ENCODE data around the gene TIAM1.

TIAM1 gene

DNA sequence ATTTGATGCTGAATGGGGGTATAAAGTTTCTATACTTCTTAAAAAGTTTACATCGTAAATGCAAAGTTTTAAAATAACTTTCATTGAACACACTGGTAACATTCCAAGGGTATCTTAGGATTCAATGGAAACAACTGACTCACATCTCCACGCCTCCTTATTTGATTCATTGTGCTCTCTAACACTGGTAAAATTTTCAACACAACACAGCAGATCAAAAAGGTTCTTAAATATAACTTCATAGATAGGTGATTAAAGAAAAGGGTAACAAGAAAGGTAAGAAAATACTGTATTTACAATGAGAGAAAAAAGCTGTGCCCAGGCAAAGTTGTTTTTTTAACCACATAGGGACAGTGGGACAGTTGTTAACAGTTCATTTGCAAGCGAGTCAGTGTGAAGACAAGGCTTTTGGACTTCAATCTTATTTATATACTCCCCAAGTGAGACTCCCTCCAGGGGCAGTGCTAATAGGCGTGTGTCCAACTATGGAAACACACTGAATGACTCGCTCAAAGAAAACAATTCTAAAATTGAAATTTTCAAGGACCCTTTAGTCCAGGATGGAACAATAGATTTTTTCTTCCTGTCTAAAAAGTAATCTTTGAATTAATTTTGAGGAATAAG, 140.5 kb downstream of the TIAM1 start:
- H3K79me2 ChIP-seq (ENCODE audit: insufficient read depth, low read length), result no peaks in the 10 kb centered on the region
- H3K4me2 ChIP-seq (ENCODE audit: insufficient read depth, low read length), result no peak overlapping the region
- H3K4me3 ChIP-seq (ENCODE audit: low read depth in 1 of 2, low read length in 2 of 2), result no peak overlapping the region
- H3K9me3 ChIP-seq (ENCODE audit: insufficient read depth, low read length, severe bottlenecking), result no peaks in the 10 kb centered on the region
- no peak overlapping the region for H3K27ac ChIP-seq (ENCODE audit: low read length)
- H3K36me3 ChIP-seq (ENCODE audit: insufficient read depth, low read length), result 0 out of 2 replicates have a peak, but pooled peaks cover 4% of the 10 kb centered on the region
- no peaks in the 10 kb centered on the region for H3K27me3 ChIP-seq (ENCODE audit: insufficient read depth, low read length, poor library complexity)
- H2AFZ ChIP-seq (ENCODE audit: low read depth, low read length), result no peak overlapping the region
- no peaks in the 10 kb centered on the region for H4K20me1 ChIP-seq (ENCODE audit: insufficient read depth, low read length)
- H3K4me1 ChIP-seq (ENCODE audit: insufficient read depth, low read length), result no peaks in the 10 kb centered on the region
- no peak for ATAC-seq (ENCODE audit: insufficient read depth, low read depth)
- H3K9ac ChIP-seq (ENCODE audit: low read depth, low read length), result no peak overlapping the region
- TF ChIP-seq EZH2 (IDR thresholded peaks at IDR 0.05; ENCODE audit: borderline replicate concordance, low read depth, low read length, severe bottlenecking), result no peak
- TF ChIP-seq CTCF (IDR thresholded peaks at IDR 0.05; ENCODE audit: borderline replicate concordance, extremely low read depth, low read length, poor library complexity, severe bottlenecking), result no peak
- no peak for DNase-seq

DNA sequence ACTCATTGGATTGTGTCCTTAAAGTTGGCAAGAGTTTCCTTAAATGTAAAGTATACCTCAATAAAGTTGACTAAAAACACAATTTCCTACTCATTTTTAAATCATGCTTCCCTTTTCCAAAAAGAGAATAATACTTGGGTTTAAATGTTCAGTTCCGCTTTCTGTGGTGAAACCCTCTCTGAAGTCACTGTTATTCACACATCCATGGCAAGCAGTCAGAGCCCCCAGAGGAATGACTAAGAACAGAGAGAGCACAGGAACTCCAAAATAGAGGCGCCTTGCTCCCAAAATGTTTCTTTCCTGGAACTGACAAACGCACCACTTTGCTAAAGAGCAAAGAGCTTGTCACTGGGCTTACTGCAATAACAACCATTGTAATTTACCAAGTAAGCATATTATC, 142.5 kb downstream of the TIAM1 start:
- Histone ChIP-seq H3K4me3 (ENCODE audit: low read depth in 1 of 2, low read length in 2 of 2) (no peak overlapping the region), H3K79me2 (ENCODE audit: insufficient read depth, low read length) (no peaks in the 10 kb centered on the region), H3K9me3 (ENCODE audit: insufficient read depth, low read length, severe bottlenecking) (no peaks in the 10 kb centered on the region), H2AFZ (ENCODE audit: low read depth, low read length) (no peak overlapping the region), H3K27me3 (ENCODE audit: insufficient read depth, low read length, poor library complexity) (no peaks in the 10 kb centered on the region), H4K20me1 (ENCODE audit: insufficient read depth, low read length) (no peaks in the 10 kb centered on the region), H3K4me1 (ENCODE audit: insufficient read depth, low read length) (no peaks in the 10 kb centered on the region), H3K27ac (ENCODE audit: low read length) (no peak overlapping the region), H3K9ac (ENCODE audit: low read depth, low read length) (no peak overlapping the region), H3K36me3 (ENCODE audit: insufficient read depth, low read length) (0 out of 2 replicates have a peak, but pooled peaks cover 4% of the 10 kb centered on the region), H3K4me2 (ENCODE audit: insufficient read depth, low read length) (no peak overlapping the region)
- ATAC-seq (ENCODE audit: insufficient read depth, low read depth) (no peak), DNase-seq (no peak)
- no peak for TF ChIP-seq CTCF (IDR thresholded peaks at IDR 0.05; ENCODE audit: borderline replicate concordance, extremely low read depth, low read length, poor library complexity, severe bottlenecking)
- TF ChIP-seq EZH2 (IDR thresholded peaks at IDR 0.05; ENCODE audit: borderline replicate concordance, low read depth, low read length, severe bottlenecking), result no peak

GRCh38 chr21:31201144-31201543, 142.9 kb downstream of the TIAM1 start:
- ATAC-seq (ENCODE audit: insufficient read depth, low read depth) (no peak), DNase-seq (no peak)
- no peaks in the 10 kb centered on the region for H3K79me2 ChIP-seq (ENCODE audit: insufficient read depth, low read length)
- H3K9me3 ChIP-seq (ENCODE audit: insufficient read depth, low read length, severe bottlenecking), result no peaks in the 10 kb centered on the region
- H3K27ac ChIP-seq (ENCODE audit: low read length), result no peak overlapping the region
- H3K4me2 ChIP-seq (ENCODE audit: insufficient read depth, low read length), result no peak overlapping the region
- TF ChIP-seq EZH2 (IDR thresholded peaks at IDR 0.05; ENCODE audit: borderline replicate concordance, low read depth, low read length, severe bottlenecking) (no peak), CTCF (IDR thresholded peaks at IDR 0.05; ENCODE audit: borderline replicate concordance, extremely low read depth, low read length, poor library complexity, severe bottlenecking) (no peak)
- no peaks in the 10 kb centered on the region for H3K4me1 ChIP-seq (ENCODE audit: insufficient read depth, low read length)
- no peak overlapping the region for H2AFZ ChIP-seq (ENCODE audit: low read depth, low read length)
- H3K9ac ChIP-seq (ENCODE audit: low read depth, low read length), result no peak overlapping the region
- no peaks in the 10 kb centered on the region for H4K20me1 ChIP-seq (ENCODE audit: insufficient read depth, low read length)
- 0 out of 2 replicates have a peak, but pooled peaks cover 4% of the 10 kb centered on the region for H3K36me3 ChIP-seq (ENCODE audit: insufficient read depth, low read length)
- no peaks in the 10 kb centered on the region for H3K27me3 ChIP-seq (ENCODE audit: insufficient read depth, low read length, poor library complexity)
- no peak overlapping the region for H3K4me3 ChIP-seq (ENCODE audit: low read depth in 1 of 2, low read length in 2 of 2)

Data from DND-41 (cell line).